Cerebellar cortex (tissue), 1 donor: Measurements from ENCODE around the gene MPL.

ENCODE experiments used
- DNase-seq: peaks from one replicate; pipeline ENCODE4 v3.0.0-alpha.2; 2015; ENCODE audit warnings: low spot score

Gene MPL

GRCh38 chr1:43337588-43337987 lies at the start of gene MPL:
Gene MPL, plus strand, starts transcription at chr1:43337818. Its CDS starts 31 bp downstream, at chr1:43337849.
- no peak for DNase-seq

GRCh38 chr1:43288058-43288784 lies 49.4 kb upstream of the MPL start:
- peak; percentile 75 for DNase-seq

- DNase-seq: no peak
These were observed 48.6 kb upstream of the MPL start for GRCh38 chr1:43288785-43289706.

- no peak for DNase-seq
These were observed 45.4 kb upstream of the MPL start for GRCh38 chr1:43292216-43292615.

- no peak for DNase-seq
These were observed 44.9 kb upstream of the MPL start for GRCh38 chr1:43292679-43293078.

GRCh38 chr1:43293176-43293575 lies 44.4 kb upstream of the MPL start:
- DNase-seq: no peak

- no peak for DNase-seq
These were observed 43.5 kb upstream of the MPL start for GRCh38 chr1:43293896-43294760.

GRCh38 chr1:43294761-43295160 lies 42.9 kb upstream of the MPL start:
- DNase-seq: no peak

GRCh38 chr1:43296207-43296606 lies 41.4 kb upstream of the MPL start:
- no peak for DNase-seq

- no peak for DNase-seq
These were observed 39.6 kb upstream of the MPL start for GRCh38 chr1:43298055-43298454.

- no peak for DNase-seq
These were observed 38.5 kb upstream of the MPL start for GRCh38 chr1:43299101-43299500.

- no peak for DNase-seq
These were observed 37.1 kb upstream of the MPL start, which contains the start of gene TIE1 for GRCh38 chr1:43300378-43301094. Gene TIE1, plus strand, starts transcription at chr1:43300982. Its CDS starts 90 bp downstream, at chr1:43301072.

GRCh38 chr1:43302201-43302600 lies 35.4 kb upstream of the MPL start:
- no peak for DNase-seq

- DNase-seq: no peak
These were observed 34.7 kb upstream of the MPL start for GRCh38 chr1:43302721-43303470.

GRCh38 chr1:43303471-43304313 lies 33.9 kb upstream of the MPL start:
- DNase-seq: no peak

GRCh38 chr1:43304314-43304681 lies 33.3 kb upstream of the MPL start:
- DNase-seq: no peak

- no peak for DNase-seq
These were observed 32.8 kb upstream of the MPL start for GRCh38 chr1:43304771-43305300.

- DNase-seq: no peak
These were observed 32.2 kb upstream of the MPL start for GRCh38 chr1:43305461-43305860.

GRCh38 chr1:43305926-43306687 lies 31.5 kb upstream of the MPL start:
- DNase-seq: no peak
